HG02798 (cell line): ENCODE results near the gene SGO2.
"Not testable (repeated sequence)": the region's sequence is repeated elsewhere in the genome, so short reads cannot be mapped to it uniquely, and the experiment has no call there.

ENCODE experiments used
- ATAC-seq: cut with Tn5 transposase; IDR thresholded peaks from one replicate; pipeline ENCODE4 v1.9.1; 2021; ENCODE audit warnings: mild to moderate bottlenecking; ENCODE audit not compliant: unreplicated experiment, poor library complexity

Gene SGO2

DNA sequence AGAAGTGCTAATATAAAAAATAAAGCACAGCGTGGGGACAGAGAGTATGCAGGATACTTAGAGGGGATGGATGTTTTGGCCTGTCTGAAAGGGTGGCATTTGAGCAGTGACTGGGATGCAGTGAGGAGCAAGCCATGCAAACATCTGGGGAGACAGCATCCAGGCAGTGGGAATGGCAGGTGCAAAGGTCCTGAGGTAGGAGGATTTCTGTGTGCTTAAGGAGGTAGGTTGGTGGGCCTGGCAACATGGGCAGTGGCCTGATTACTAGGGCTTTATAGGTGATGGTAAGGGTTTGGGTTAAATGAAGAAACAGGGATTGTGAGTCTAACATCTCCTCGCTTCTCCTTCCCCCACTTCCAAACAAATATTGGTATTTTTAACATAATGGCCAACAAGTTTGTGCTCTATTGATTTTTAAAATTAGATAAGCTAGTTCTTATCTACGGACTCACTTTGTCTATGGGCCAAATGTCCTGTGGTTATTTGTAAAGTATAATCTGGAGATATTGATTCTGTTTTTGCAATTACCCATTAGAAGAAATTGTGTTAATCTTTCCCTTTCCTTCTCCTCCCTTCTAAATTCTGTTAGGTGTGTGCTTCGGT is 62.2 kb downstream of the SGO2 start:
- no peak for ATAC-seq

DNA sequence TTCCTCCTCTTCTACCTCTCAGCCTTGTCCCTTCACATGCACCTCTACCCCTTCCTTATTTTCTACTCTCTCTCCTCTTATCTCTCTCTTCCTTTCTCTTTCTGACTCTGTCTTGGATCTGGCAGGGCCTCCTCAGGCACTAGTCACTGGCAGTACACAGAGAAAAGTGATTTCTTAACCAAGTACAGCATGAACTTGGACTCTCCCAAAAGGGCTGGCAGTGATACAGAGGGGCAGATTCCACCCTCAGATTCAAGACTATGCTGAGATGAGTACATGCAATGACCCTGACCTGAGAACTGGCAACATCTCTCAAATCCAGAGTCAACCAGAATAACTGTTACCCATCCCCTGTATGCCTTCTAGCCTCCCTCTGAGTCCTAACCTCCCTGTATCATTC is 64.1 kb downstream of the SGO2 start:
- ATAC-seq, result no peak

DNA sequence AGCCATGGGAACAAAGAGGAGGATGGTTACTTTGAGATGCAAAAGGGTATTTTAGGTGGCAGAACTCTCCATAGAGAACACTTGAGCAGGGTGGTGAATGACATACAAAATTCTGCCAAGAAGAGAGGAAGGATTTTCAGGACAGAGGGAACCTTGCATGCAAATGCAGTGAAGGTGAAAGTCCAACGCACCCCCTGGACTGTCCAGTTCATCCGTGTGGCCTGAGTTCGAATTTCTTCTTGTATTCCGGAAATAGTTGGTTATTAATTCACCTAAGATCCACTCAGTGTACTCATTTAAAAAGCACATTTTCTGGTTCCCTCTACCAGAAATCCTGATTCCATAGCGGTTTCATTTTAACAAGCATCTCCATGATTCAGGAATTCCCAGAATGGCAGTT is 65.3 kb downstream of the SGO2 start:
- ATAC-seq, result no peak

DNA sequence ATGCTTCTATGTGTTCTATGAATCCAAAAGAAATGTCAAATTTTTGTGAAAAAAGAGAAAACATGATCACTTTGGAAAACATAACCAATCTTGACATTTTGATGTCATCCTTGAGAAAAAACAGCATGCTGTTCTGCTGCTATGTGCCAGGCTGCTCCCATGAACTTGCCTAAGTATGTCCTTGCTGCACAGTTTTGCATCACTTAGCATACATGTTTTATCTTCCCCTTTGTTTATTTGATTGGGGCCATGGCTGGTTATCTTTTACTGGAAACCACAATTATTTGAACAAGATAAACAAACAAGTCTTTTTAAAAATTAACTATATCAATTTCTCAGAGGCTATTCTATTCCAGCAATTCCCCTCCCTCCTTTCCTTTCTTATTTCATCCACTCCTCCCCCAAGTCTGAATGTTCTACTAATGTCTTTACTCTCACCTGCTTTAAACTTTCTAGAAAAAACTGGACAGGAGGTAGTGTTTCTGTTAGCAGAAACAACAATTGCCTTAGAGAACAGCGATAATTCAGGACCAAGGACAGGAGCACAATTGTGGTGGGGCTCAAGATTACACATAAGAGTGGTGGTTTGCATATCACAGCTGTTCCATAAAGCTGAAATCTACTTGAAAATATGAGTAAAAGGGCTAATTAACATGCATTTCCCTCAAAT is 66.5 kb downstream of the SGO2 start:
- no peak for ATAC-seq

DNA sequence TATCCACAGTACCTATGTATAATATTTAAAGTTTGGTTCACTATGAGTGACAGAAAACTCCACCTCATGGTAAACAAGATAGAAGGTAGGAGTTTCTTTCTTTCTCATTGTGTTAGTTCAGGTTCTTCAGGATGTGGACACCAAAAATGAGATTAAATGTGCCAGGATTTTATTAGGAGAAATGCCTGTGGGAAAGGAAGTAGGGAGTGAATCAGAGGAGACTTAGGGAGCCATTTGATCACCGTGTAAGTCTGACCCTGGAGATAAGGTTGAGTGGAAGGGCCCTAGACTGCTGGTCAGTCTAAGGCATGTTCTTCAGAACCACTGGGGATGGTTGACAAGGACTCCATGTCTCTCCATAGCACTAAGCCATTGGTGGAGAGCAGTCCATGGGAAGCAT is 67.9 kb downstream of the SGO2 start:
- ATAC-seq, result no peak

DNA sequence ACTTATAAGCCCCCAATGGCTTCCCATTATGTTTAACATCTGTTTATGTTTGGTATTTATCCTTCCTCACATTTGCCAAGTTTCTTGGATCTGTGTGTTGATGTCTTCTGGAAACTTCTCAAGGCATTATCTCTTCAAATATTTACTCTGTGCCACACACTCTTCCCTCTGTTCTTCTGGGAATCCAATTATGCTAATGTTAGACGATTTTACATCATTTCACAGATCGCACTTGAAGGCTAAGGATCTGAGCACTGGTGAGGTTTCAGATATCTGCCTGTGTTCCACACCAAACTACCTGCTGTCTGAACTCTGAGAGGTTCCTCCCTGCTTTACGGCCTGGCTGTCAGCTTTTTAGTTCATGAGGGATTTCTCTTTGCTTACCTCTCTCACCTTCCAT is 69.9 kb downstream of the SGO2 start:
- ATAC-seq, result no peak

DNA sequence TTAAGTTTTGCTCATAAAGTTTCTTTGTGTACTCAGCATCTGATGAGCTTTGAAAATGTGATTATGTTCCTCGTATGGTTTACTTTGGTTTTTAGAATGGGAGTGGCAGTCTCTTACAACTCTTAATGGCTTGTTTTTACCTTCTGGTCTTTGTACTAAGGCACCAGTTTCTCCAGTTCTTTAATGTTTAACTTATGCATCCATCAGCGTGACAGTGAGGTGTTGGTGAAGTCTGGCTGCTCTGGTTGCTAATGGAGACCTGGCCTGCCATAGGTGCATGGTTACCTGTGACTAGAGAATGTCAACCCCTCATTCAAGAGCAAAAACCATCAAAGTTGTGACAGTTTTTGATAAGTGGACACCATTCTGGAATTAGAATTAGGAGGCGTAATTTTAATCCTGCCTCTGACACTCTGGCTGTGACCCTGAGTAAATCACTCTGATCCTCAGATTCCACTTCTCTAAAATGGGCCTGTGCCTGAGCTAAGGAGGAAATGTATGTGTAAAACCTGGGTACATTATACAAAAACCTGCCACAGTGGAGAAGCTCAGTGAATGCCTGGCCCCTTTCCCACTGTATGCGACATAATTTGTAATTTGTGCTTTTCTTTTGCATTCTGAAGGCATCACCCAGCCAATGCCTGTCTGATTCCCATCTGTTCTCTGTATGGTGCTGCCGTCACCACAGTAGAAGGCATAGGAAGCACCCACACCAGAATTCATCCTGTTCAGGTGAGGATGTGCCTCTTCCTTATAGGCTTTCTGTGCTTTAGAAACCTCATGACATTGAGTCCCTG is 71.0 kb downstream of the SGO2 start:
- no peak for ATAC-seq

DNA sequence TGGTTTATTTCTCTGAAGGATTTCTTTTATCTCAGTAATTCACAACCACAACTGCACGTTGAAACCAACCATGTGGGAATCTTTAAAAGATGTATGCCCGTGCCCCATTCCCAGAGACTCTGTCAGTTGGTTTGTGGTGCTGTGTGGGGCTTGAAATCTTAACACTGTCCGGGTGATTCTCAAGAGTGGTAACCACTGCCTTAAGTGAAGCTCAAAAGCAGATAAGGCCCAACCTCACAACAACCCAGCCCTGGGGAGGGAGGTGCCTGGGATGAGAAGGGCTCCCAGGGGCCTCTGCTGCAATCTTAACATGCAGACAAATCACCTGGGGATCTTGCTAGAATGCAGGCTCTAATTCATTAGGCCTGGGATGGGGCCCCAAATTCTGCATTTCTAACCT is 73.2 kb downstream of the SGO2 start:
- no peak for ATAC-seq

DNA sequence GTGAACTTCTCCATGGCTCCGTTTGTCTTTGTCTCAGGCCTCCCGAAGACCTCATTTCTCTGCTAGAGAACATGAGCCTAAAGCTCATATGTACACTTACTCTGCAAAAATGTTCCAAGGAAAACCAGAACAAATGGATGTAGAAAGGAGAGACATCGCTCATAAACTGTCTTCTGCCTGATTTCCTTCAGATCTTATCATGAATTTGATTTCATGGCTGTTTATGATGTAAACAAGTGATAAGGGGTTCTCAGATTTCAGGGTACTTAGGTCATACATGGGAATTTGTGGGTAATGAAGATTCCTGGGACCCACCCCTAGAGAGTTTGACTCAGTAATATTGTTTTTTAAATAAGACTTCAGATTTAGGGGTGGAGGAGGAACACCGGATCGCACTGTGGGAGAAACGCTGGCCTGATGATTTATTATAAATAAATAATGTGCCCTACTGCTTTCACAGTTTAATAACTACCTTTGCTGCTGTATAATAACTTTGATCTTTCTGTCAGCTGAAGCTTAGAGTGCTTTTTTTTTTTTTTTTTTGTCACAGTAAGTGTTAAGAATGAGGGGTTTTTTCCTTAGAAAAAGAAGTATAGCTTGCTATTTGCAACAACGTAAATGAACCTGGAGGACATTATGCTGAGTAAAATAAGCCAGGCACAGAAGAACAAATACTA is 74.7 kb downstream of the SGO2 start:
- ATAC-seq, result no peak

DNA sequence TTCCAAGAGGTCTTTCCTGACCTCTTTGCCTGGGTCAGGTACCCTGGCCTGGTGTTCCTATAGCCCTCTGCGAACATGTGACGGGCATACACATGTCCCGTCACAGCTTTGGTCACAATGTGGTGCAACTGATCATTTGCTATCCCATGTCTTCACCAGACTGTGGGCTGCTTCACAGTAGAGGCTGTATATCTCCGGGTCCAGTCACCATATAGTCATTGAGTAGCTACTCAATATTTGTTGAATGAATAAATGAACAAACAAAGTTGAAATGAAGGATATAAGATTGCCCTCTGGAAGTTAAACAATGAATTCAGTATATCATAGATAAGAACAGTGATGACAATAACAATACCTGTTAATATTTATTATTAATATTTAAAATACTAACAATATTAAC is 76.6 kb downstream of the SGO2 start:
- no peak for ATAC-seq

DNA sequence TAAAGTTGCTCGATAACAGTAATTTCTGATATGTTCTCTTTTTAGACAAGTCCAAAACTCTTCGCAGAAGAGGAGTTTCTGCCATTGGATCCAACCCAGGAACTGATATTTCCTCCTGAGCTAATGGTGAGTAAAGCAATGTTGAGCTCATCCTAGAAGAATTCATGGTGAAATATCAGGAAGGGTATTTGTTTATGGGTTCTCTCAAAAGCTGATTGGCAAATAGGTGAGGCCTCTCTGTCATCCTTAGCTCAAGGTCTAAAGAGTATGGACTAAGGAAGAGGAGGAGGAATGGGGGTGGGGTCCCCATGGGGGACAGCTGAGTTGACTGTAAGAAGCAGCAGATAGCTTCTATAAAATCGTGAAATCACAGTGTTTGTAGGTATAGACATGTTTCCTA is 78.0 kb downstream of the SGO2 start:
- no peak for ATAC-seq

DNA sequence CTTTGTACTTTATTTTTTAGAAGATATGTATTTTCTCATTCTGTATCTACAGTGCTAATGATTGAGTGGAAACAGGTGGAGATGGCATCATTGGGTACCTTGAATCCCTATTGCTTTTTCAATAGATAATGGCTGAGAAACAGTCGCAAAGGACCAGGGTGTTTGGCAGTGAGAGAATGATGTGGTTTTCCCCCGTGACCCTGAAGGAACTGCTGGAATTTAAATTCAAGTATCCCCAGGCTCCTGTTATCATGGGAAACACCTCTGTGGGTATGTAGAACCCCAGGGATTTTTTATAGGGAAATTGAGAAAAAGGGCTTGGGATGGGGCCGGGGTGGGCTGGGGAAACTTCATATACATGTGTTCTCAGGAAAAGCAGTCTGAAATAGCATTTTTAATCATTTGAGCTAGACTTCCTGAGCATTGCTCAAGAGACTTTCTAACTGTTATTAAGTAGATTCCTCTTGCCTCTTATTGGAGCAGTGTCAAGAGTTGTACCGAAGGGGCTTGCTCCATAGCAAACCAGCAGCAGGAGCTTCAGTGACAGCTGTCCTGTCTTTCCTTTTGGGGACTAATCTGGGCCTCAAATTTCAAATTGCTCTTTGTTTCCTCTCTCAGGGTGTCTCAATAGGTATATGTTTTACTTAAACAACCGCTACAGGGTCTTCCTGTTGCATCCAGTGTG is 78.7 kb downstream of the SGO2 start:
- no peak for ATAC-seq

DNA sequence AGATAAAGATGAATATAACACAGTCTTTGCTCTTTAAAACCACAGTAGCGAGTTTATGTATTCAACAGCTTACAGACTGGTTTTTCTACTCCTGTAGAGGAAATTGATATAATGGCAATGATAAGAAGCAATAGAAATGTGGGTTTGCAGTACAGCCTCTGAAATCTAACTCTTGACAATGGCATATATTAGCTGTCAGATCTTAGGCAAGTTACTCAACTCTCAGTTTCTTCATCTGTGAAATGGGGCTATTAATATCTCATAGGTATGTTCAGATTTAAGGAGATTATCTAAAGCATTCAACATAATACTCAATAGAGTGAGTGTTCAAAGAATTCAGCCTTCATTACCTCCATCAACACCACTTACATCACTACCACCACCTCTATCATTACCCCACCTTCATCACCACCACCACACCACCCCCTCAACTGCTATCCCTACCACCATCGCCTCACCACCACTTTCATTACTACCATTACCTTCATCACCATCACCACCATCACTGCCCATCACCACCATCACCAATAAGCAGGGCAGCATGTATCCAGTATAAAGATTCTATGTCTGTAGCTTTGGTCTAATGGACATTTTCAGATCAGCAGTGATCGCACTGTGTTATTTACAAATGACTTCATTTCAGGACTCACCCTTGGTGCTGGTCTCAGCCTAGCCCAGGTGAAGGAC is 82.5 kb downstream of the SGO2 start:
- no peak for ATAC-seq

DNA sequence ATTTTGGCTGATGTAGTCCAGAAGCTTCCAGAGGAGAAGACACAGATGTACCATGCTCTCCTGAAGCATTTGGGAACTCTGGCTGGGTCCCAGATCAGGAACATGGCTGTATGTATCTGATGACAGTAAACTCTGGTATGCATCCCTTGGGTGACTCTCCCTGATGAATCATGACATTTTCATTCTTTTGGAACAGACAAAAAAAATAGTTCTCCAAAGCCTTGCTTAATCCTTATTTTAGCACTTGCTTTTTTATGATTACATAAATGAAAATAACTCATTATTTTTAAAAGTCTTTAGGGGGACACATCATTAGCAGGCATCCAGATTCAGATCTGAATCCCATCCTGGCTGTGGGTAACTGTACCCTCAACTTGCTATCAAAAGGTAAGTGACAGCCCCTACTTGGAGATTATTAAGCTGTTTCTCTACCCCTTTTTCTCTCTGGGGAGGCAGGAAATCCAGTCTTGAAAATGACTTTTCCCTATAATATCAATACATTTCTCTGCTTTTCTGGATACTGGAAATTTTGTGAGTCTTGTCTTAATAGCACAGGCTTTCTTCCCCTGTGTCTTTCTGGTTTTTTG is 83.1 kb downstream of the SGO2 start:
- ATAC-seq, result no peak

DNA sequence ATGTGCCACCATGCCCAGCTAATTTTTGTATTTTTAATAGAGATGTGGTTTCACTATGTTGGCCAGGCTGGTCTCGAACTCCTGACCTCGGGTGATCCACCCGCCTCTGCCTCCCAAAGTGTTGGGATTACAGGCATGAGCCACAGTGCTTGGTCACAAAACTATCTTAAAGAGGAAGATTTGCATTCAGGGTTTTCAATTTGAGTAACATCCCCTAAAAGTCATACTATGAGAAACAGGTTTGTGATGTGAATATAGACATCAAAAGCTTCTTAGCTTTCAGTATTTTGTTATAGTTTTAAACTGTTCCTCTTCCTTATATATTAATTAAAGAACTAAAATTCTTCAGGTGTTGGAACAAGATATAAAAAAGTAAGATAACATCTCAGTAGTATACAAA is 84.2 kb downstream of the SGO2 start:
- ATAC-seq, result not testable (repeated sequence)

DNA sequence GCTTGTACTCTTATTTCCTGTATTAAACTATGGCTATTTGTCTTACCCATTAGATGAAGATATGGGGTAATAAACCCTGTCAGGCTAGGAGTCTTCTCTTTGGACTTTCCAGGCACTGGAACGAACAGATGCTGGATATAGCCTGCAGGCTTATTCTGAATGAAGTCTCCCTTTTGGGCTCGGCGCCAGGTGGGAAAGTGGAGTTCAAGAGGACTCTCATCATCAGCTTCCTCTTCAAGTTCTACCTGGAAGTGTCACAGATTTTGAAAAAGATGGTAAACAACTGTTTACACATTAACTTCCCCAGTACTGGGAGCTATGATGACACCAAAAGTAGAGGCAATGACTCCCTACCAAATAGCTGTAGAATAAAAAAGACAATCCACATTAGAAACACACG is 87.7 kb downstream of the SGO2 start:
- ATAC-seq, result no peak

DNA sequence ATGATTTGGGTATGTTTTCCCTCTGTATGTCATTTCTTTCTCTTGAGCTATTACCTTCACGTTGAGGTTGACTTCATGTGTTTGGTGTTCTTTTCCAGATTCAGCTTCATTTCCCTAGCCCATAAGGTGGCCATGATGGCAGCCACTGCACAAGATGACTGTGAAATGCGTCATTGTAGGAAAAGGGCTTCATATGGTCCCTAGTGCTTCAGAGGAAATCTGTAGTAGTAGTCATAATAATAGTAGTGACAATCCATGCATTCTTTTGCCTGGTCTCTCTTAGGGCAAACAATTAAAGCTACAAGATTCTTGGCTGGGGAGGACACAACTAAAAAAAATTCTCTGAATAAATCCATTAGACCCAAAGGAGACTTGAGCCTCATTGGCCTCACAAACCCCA is 88.2 kb downstream of the SGO2 start:
- no peak for ATAC-seq

DNA sequence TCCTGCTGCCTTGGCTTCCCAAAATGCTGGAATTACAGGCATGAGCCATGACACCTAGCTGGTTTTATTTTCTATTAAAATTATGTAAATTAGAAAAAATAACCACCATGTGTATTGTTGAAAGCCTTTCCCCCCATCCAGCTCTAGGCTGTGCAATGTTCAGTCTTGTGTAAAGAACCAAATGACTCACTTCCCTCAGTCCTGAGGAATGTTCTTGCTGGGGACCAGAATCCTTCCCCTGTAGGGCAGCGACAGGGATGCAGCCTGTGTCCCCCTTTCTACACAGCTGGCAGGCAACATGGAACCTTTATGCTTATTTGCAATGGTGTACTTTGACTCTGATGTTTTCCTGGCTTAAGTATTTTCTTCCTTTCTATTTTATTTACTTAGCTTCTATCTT is 89.2 kb downstream of the SGO2 start:
- ATAC-seq, result no peak

DNA sequence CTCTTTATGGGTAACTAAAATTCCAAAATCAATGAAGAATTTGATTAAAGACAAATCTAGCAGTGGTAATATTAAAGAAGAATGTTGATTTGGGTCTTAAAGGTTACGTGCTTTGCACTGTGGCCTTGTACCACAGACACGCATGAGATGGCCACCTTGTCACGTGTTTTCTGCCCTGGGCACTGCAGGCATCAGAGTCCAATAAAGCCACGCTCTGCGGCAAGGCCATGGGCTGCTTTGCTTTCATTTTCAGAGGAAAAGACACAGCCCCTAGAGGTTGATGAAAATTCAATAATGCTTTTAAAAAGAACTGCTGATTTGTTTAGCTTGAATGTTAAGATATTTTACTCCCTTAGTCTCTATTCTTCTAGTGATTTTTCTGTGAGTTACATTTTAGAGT is 90.2 kb downstream of the SGO2 start:
- peak; percentile 58 for ATAC-seq

DNA sequence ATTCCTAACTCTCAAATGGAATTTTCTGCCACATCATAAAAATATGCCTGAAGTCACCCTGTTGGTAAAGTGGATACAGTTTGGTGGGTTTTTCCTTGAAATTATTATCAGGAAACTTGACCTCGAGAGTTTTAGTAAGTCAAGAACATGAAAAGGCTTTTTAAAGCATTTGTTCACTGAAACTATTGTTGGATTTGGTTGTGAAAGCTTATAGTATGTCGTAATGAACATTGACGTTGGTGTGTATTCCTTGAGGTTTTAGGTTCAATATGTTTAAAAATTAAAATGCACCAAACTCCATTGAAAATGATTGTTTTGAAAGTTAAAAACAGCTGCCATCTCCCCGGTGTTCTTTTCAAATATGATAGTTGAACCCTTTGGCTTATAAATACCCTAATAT is 90.6 kb downstream of the SGO2 start:
- no peak for ATAC-seq
